HepG2 (cell line): ENCODE results near the gene RABL6. TPM values are rescaled to one million over a fixed set of nuclear protein-coding genes. Genes with fewer than 3 reads are reported as not detected.
A peak's percentile ranks its signal among the peaks of the same experiment; 100 is the strongest.

Experiments
- ATAC-seq: fragments of 200-7000 bp; cut with Tn5 transposase; 3 replicates; pipeline ENCODE4 v1.9.1; 2020; ENCODE audit warnings: mild to moderate bottlenecking, moderate library complexity
- BruUV-seq: library from RNA; stranded (reverse); fragments of 400-500 nt; replicated peaks from 2 replicates; lab custom pipeline; 2021; lab: Mats Ljungman, UMichigan
- CTCF ChIA-PET: fragments of 300-600 bp; formaldehyde crosslinking; extraction: SDS; loops from one replicate; lab custom pipeline; 2021; ENCODE audit warnings: low total read pairs, inconsistent platforms, low intra/inter-chr PET ratio; lab: Yijun Ruan, JAX
- POLR2A ChIA-PET: fragments of 350-600 bp; sonication (Branson Sonifier 250); formaldehyde crosslinking; loops from one replicate; lab custom pipeline; 2020; ENCODE audit warnings: antibody characterized with exemption, inconsistent platforms; lab: Yijun Ruan, JAX
- DNase-seq: peaks from one replicate; pipeline ENCODE4 v3.0.0-alpha.2; 2015; ENCODE audit warnings: low spot score
- FAIRE-seq: peaks from 3 replicates; lab custom pipeline; 2011; peaks lifted over from hg19 to GRCh38; lab: Jason Lieb, UNC
- H2AFZ ChIP-seq: one replicate; pipeline ENCODE4 v1.6.1; 2011; ENCODE audit warnings: low read length, inconsistent platforms
- H3K27ac ChIP-seq: fragments of 300-600 bp; 3 replicates; pipeline ENCODE4 v1.8.0; 2011; ENCODE audit warnings: mixed run types, mild to moderate bottlenecking, mixed read lengths, low read length, inconsistent platforms; ENCODE audit not compliant: insufficient read depth; ENCODE audit errors: extremely low read length
- H3K27me3 ChIP-seq, 2 experiments: fragments of 200-600 bp in 1 of 2; 2 replicates in 1 of 2; 3 replicates in 1 of 2; pipeline versions ENCODE4 v1.6.0 to v1.8.0; 2011; ENCODE audit warnings: low read length in 2 of 2, mild to moderate bottlenecking in 2 of 2, moderate library complexity in 2 of 2, inconsistent platforms in 1 of 2; ENCODE audit not compliant: insufficient read depth in 2 of 2, control insufficient read depth in 1 of 2
- H3K36me3 ChIP-seq, 2 experiments: fragments of 200-600 bp in 1 of 2; replicated peaks in 1 of 2; 2 replicates in 1 of 2; 3 replicates in 1 of 2; pipeline versions ENCODE4 v1.5.1 to v1.8.0; 2011; ENCODE audit warnings: low read length in 2 of 2, inconsistent platforms in 1 of 2; ENCODE audit not compliant: insufficient read depth in 2 of 2, control insufficient read depth in 1 of 2
- H3K4me1 ChIP-seq: 2 replicates; pipeline ENCODE4 v1.5.1; 2012; ENCODE audit warnings: low read length, inconsistent platforms; ENCODE audit not compliant: insufficient read depth
- H3K4me2 ChIP-seq: 2 replicates; pipeline ENCODE4 v1.6.0; 2011; ENCODE audit warnings: low read depth, low read length, inconsistent platforms
- H3K4me3 ChIP-seq, 3 experiments: fragments of 200-600 bp in 1 of 3; sonication (generic), shearing (Covaris generic) in 1 of 3; replicated peaks in 1 of 3; 2 replicates each; pipeline ENCODE4 v1.5.1; 2011 to 2016; ENCODE audit warnings: low read length in 3 of 3, inconsistent platforms in 2 of 3, low read depth in 2 of 3, mild to moderate bottlenecking in 2 of 3, control low read depth in 1 of 3, mixed read lengths in 1 of 3; ENCODE audit not compliant: insufficient read depth in 1 of 3
- H3K79me2 ChIP-seq: one replicate; pipeline ENCODE4 v1.6.1; 2011; ENCODE audit warnings: low read length, inconsistent platforms; ENCODE audit not compliant: insufficient read depth
- H3K9ac ChIP-seq: 2 replicates; pipeline ENCODE4 v1.6.0; 2011; ENCODE audit warnings: mild to moderate bottlenecking, low read depth, low read length, inconsistent platforms; ENCODE audit not compliant: insufficient read depth
- H3K9me3 ChIP-seq: 2 replicates; pipeline ENCODE4 v1.5.1; 2012; ENCODE audit warnings: mild to moderate bottlenecking, low read length
- H4K20me1 ChIP-seq: 2 replicates; pipeline ENCODE4 v1.6.0; 2011; ENCODE audit warnings: inconsistent platforms, mild to moderate bottlenecking, low read length, moderate library complexity; ENCODE audit not compliant: insufficient read depth
- AGO1 ChIP-seq: fragments of 200-400 bp; formaldehyde crosslinking; IDR thresholded peaks from 2 replicates; pipeline ENCODE4 v1.6.1; 2017; ENCODE audit warnings: mild to moderate bottlenecking, low read depth, low read length, moderate library complexity; ENCODE audit not compliant: poor library complexity, severe bottlenecking
- AGO2 ChIP-seq: fragments of 200-400 bp; formaldehyde crosslinking; optimal IDR thresholded peaks from 2 replicates; pipeline ENCODE3; 2017; ENCODE audit warnings: mild to moderate bottlenecking, low read depth, low read length, moderate library complexity
- ATF3 ChIP-seq: sonication (generic); formaldehyde crosslinking; IDR thresholded peaks from 2 replicates; pipeline ENCODE4 v1.4.0; 2020; ENCODE audit warnings: missing genetic modification reagents
- BHLHE40 ChIP-seq: IDR thresholded peaks from 2 replicates; pipeline ENCODE4 v1.6.1; 2011; ENCODE audit warnings: low read length, improper control_type of control experiment
- HNRNPL ChIP-seq: fragments of 200-400 bp; formaldehyde crosslinking; IDR thresholded peaks from 2 replicates; pipeline ENCODE4 v1.6.1; 2017; ENCODE audit warnings: mild to moderate bottlenecking, low read depth, low read length
- JUNB ChIP-seq: sonication (generic); formaldehyde crosslinking; IDR thresholded peaks from 2 replicates; pipeline ENCODE4 v1.8.0; 2022; ENCODE audit warnings: missing genetic modification reagents, mild to moderate bottlenecking, borderline replicate concordance
- KMT2A ChIP-seq: sonication (generic); formaldehyde crosslinking; IDR thresholded peaks from 2 replicates; pipeline ENCODE4 v1.4.0; 2020; ENCODE audit warnings: missing genetic modification reagents
- RBFOX2 ChIP-seq: fragments of 200-400 bp; formaldehyde crosslinking; IDR thresholded peaks from 2 replicates; pipeline ENCODE4 v1.6.1; 2017; ENCODE audit warnings: low read depth, mild to moderate bottlenecking, low read length
- WGBS: methylation state at CpG from one replicate; pipeline ENCODE4 v1.1.6; 2017; ENCODE audit warnings: low lambda C conversion rate; 5-methylcytosine and 5-hydroxymethylcytosine counted together
- in situ Hi-C: cut with HindIII; loops from 2 replicates; pipeline ENCODE4 v1.10.0; 2017; ENCODE audit warnings: low pct_unique_long_range_greater_than_20kb; ENCODE audit not compliant: extremely low pct_ligation_motif_present
- intact Hi-C: fragments of 100-400 bp; cut with micrococcal nuclease; formaldehyde crosslinking; loops from one replicate; pipeline ENCODE4 v1.10.0; 2022; ENCODE audit not compliant: unreplicated experiment
- polyA plus RNA-seq, 8 experiments: library from polyadenylated mRNA; depleted of rRNA in 3 of 8; stranded (reverse) in 7 of 8; unstranded in 1 of 8; fragments of >200 nt; fragmentation: Illumina TruSeq in 4 of 8; extraction: Trizol in 4 of 8; gene quantifications; 2 replicates each; pipeline versions ENCODE4 v1.2.1 to v1.2.3, GENCODE V29; 2011 to 2016; ENCODE audit warnings: low read depth in 4 of 8, missing spikeins in 1 of 8, mixed read lengths in 1 of 8; ENCODE audit not compliant: insufficient read depth in 1 of 8
- total RNA-seq, 5 experiments: library from RNA; depleted of rRNA; stranded (reverse); fragments of >200 nt; fragmentation: Illumina TruSeq; extraction: Trizol; gene quantifications; 2 replicates each; pipeline ENCODE4 v1.2.3, GENCODE V29; 2016; ENCODE audit warnings: low read depth in 1 of 5
- TF ChIP-seq, protein P1 (sequence below): sonication (generic); formaldehyde crosslinking; IDR thresholded peaks from 2 replicates; pipeline ENCODE4 v1.4.0; 2020; ENCODE audit warnings: mild to moderate bottlenecking, missing genetic modification reagents, borderline replicate concordance

The RABL6 gene
- total and polyA plus RNA-seq, 2 of the 13 experiments (the other 11 are each of a cell fraction or from before 2014, with no cell fraction given), result 81.5 to 125 TPM

- peaks cover 7 to 16% of the 10 kb centered on the region in 2 experiments for H3K36me3 ChIP-seq
- no peak overlapping the region for H3K4me3 ChIP-seq
- 93% methylated on average over 6 of the region's 19 CpGs for whole genome bisulfite sequencing
- FAIRE-seq (no peak), ATAC-seq (no peak), DNase-seq (no peak)
- TF ChIP-seq JUNB (no peak), KMT2A (CRISPR knock-in tag) (no peak), AGO2 (peak; percentile 66), RBFOX2 (peak; percentile 34), ATF3 (CRISPR knock-in tag) (no peak), HNRNPL (0 out of 2 replicates have a peak, but pooled peaks have one; percentile 25), BHLHE40 (no peak), AGO1 (peak; percentile 65)
- TF ChIP-seq, protein P1, sequence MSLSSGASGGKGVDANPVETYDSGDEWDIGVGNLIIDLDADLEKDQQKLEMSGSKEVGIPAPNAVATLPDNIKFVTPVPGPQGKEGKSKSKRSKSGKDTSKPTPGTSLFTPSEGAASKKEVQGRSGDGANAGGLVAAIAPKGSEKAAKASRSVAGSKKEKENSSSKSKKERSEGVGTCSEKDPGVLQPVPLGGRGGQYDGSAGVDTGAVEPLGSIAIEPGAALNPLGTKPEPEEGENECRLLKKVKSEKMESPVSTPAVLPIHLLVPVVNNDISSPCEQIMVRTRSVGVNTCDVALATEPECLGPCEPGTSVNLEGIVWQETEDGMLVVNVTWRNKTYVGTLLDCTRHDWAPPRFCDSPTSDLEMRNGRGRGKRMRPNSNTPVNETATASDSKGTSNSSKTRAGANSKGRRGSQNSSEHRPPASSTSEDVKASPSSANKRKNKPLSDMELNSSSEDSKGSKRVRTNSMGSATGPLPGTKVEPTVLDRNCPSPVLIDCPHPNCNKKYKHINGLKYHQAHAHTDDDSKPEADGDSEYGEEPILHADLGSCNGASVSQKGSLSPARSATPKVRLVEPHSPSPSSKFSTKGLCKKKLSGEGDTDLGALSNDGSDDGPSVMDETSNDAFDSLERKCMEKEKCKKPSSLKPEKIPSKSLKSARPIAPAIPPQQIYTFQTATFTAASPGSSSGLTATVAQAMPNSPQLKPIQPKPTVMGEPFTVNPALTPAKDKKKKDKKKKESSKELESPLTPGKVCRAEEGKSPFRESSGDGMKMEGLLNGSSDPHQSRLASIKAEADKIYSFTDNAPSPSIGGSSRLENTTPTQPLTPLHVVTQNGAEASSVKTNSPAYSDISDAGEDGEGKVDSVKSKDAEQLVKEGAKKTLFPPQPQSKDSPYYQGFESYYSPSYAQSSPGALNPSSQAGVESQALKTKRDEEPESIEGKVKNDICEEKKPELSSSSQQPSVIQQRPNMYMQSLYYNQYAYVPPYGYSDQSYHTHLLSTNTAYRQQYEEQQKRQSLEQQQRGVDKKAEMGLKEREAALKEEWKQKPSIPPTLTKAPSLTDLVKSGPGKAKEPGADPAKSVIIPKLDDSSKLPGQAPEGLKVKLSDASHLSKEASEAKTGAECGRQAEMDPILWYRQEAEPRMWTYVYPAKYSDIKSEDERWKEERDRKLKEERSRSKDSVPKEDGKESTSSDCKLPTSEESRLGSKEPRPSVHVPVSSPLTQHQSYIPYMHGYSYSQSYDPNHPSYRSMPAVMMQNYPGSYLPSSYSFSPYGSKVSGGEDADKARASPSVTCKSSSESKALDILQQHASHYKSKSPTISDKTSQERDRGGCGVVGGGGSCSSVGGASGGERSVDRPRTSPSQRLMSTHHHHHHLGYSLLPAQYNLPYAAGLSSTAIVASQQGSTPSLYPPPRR (CRISPR knock-in tag), result no peak
- ChIA-PET POLR2A (interaction anchor here (1.1 to 5.0 kb wide), 3 partner anchors 9 to 25 kb away, joined by 3 to 29 read pairs (median 5); partner anchors contain the start of gene EDF1), CTCF (no interaction called here)
- no peak overlapping the region for H3K4me2 ChIP-seq
- H3K27me3 ChIP-seq, result no peaks in the 10 kb centered on the region
- intact Hi-C loops (no loop called here), in situ Hi-C loops (no loop called here)
- no peak overlapping the region for H3K9ac ChIP-seq
- H3K4me1 ChIP-seq, result peaks cover 26% of the 10 kb centered on the region
- no peak overlapping the region for H3K27ac ChIP-seq
- no peaks in the 10 kb centered on the region for H3K79me2 ChIP-seq
- BruUV-seq, result no TSS peak
- H2AFZ ChIP-seq, result no peak overlapping the region
- H4K20me1 ChIP-seq, result no peaks in the 10 kb centered on the region
- H3K9me3 ChIP-seq, result no peaks in the 10 kb centered on the region
These were observed 49.4 kb downstream of the RABL6 start for GRCh38 chr9:136857166-136857565.
